ENCODE measurements around the gene ZNF254. TPM values are rescaled to one million over a fixed set of nuclear protein-coding genes. Genes with fewer than 3 reads are reported as not detected.
"Not testable (repeated sequence)": the region's sequence is repeated elsewhere in the genome, so short reads cannot be mapped to it uniquely, and the experiment has no call there.

ZNF254 gene
- total and polyA plus RNA-seq, 7 experiments from 2014 or later = 4.1 to 17.1 (median 14.7) TPM

DNA sequence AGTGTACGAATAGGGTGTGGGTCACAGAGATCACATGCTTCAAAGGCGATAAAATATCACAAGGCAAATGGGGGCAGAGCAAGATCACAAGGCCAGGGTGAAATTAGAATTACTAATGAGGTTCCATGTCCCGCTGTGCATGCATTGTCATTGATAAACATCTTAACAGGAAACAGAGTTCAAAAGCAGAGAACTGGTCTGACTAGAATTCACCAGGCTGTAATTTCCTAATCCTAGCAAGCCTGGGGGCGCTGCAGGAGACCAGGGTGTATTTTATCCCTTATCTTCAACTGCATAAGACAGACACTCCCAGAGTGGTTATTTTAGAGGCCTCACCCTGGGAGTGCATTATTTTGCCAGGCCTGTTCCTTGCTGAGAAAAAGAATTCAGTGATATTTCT lies 11.5 kb upstream of the ZNF254 start:
- POLR2A ChIA-PET; DNase-seq; H3K9me3 ChIP-seq (ENCODE audit: control insufficient read depth in 2 of 3, low read length in 3 of 3); H3K4me3 Mint-ChIP-seq; intact Hi-C loops (cut with micrococcal nuclease); H3K27me3 ChIP-seq (ENCODE audit: control insufficient read depth in 2 of 2, insufficient read depth in 2 of 2, low read length in 2 of 2); H3K4me1 ChIP-seq (ENCODE audit: control insufficient read depth in 2 of 2, insufficient read depth in 2 of 2, low read length in 2 of 2); H3K4me3 ChIP-seq (ENCODE audit: low read length); H3K27ac Mint-ChIP-seq; CTCF ChIA-PET; H3K4me1 Mint-ChIP-seq; H3K27ac ChIP-seq (ENCODE audit: low read depth, low read length); ATAC-seq; H3K27me3 Mint-ChIP-seq: not testable (repeated sequence)
- Mint-ChIP-seq H3K36me3 (peaks cover 9 to 65% (median 58%) of the 10 kb centered on the region in 5 donors), H3K9me3 (peaks cover 0 to 39% (median 5%) of the 10 kb centered on the region in 11 donors)
- peaks cover 0 to 16% (median 0%) of the 10 kb centered on the region in 3 experiments for H3K36me3 ChIP-seq (ENCODE audit: control insufficient read depth in 2 of 3, insufficient read depth in 3 of 3, low read length in 3 of 3)

DNA sequence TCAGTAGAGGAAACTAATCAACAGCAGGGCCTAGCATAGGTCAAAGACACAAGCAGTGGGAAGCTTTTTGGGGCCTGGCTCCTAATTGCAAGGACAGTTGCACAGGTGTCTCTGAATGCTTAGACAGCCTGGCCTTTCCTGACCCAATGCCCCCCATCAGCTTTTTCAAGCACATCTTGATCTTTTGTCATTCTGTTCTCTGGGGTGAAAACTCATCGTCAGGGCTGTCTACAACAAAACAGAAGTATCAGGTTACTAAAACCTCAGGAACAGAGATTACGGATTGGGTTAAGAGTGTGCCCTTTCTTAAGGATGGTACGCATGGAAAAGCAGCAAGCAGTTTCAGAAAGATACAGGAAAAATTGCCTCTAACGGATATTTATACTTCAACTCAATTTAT lies 8.3 kb upstream of the ZNF254 start:
- Histone ChIP-seq H3K4me3 (ENCODE audit: low read length) (no peak overlapping the region), H3K36me3 (ENCODE audit: control insufficient read depth in 2 of 3, insufficient read depth in 3 of 3, low read length in 3 of 3) (peaks cover 0 to 5% (median 0%) of the 10 kb centered on the region in 3 experiments), H3K9me3 (ENCODE audit: control insufficient read depth in 2 of 3, low read length in 3 of 3) (no peaks in the 10 kb centered on the region), H3K4me1 (ENCODE audit: control insufficient read depth in 2 of 2, insufficient read depth in 2 of 2, low read length in 2 of 2) (no peaks in the 10 kb centered on the region), H3K27ac (ENCODE audit: low read depth, low read length) (no peak overlapping the region), H3K27me3 (ENCODE audit: control insufficient read depth in 2 of 2, insufficient read depth in 2 of 2, low read length in 2 of 2) (no peaks in the 10 kb centered on the region)
- Mint-ChIP-seq H3K4me1 (peaks cover 0 to 12% (median 3%) of the 10 kb centered on the region in 7 donors), H3K4me3 (no peak overlapping the region), H3K27me3 (no peaks in the 10 kb centered on the region), H3K27ac (no peak overlapping the region), H3K9me3 (peaks cover 0 to 36% (median 5%) of the 10 kb centered on the region in 11 donors), H3K36me3 (peaks cover 9 to 58% (median 48%) of the 10 kb centered on the region in 5 donors)
- POLR2A ChIA-PET = no interaction called here
- intact Hi-C loops (cut with micrococcal nuclease) = no loop called here
- CTCF ChIA-PET = no interaction called here
- DNase-seq (no peak), ATAC-seq (no peak)

GRCh38 chr19:24081056-24081455 lies 5.9 kb upstream of the ZNF254 start:
- H3K27me3 Mint-ChIP-seq = no peaks in the 10 kb centered on the region
- no peak for ATAC-seq
- peaks cover 0 to 6% (median 3%) of the 10 kb centered on the region in 7 donors for H3K4me1 Mint-ChIP-seq
- H3K27me3 ChIP-seq (ENCODE audit: control insufficient read depth in 2 of 2, insufficient read depth in 2 of 2, low read length in 2 of 2) = no peaks in the 10 kb centered on the region
- no peaks in the 10 kb centered on the region for H3K9me3 ChIP-seq (ENCODE audit: control insufficient read depth in 2 of 3, low read length in 3 of 3)
- intact Hi-C loops (cut with micrococcal nuclease) = no loop called here
- no peak overlapping the region for H3K27ac ChIP-seq (ENCODE audit: low read depth, low read length)
- CTCF ChIA-PET = no interaction called here
- H3K36me3 Mint-ChIP-seq = peaks cover 4 to 38% (median 29%) of the 10 kb centered on the region in 5 donors
- POLR2A ChIA-PET = no interaction called here
- no peak overlapping the region for H3K27ac Mint-ChIP-seq
- no peak overlapping the region for H3K4me3 Mint-ChIP-seq
- no peaks in the 10 kb centered on the region for H3K36me3 ChIP-seq (ENCODE audit: control insufficient read depth in 2 of 3, insufficient read depth in 3 of 3, low read length in 3 of 3)
- no peak overlapping the region for H3K4me3 ChIP-seq (ENCODE audit: low read length)
- no peaks in the 10 kb centered on the region for H3K4me1 ChIP-seq (ENCODE audit: control insufficient read depth in 2 of 2, insufficient read depth in 2 of 2, low read length in 2 of 2)
- no peak for DNase-seq
- H3K9me3 Mint-ChIP-seq = peaks cover 0 to 16% (median 0%) of the 10 kb centered on the region in 11 donors

DNA sequence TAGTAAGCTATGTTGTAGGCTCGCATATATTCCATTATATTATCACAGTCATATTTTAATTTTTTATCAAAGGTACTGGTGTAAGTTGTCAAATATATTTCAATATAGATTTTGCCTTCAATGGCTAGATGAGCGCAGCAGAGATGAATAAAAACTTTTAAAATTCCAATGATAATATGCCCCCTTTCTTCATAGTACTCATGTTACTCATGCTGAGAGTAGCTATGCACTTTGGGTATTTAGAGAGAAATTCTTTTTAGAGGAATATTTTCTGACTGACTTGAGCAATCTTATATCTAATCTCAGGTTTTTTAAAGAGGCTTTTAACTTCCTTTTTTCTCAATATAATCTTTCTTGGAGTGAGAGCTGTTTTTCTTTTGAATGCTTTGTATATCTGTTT lies 11.4 kb downstream of the ZNF254 start:
- Mint-ChIP-seq H3K4me1 (peaks cover 3 to 39% (median 30%) of the 10 kb centered on the region in 7 donors), H3K27ac (no peak overlapping the region), H3K36me3 (peaks cover 15 to 78% (median 73%) of the 10 kb centered on the region in 5 donors), H3K27me3 (no peaks in the 10 kb centered on the region), H3K4me3 (no peak overlapping the region), H3K9me3 (peaks cover 0 to 86% (median 25%) of the 10 kb centered on the region in 11 donors)
- Histone ChIP-seq H3K27ac (ENCODE audit: low read depth, low read length) (no peak overlapping the region), H3K9me3 (ENCODE audit: control insufficient read depth in 2 of 3, low read length in 3 of 3) (peaks cover 0 to 8% (median 0%) of the 10 kb centered on the region in 3 experiments), H3K27me3 (ENCODE audit: control insufficient read depth in 2 of 2, insufficient read depth in 2 of 2, low read length in 2 of 2) (no peaks in the 10 kb centered on the region), H3K4me1 (ENCODE audit: control insufficient read depth in 2 of 2, insufficient read depth in 2 of 2, low read length in 2 of 2) (no peaks in the 10 kb centered on the region), H3K36me3 (ENCODE audit: control insufficient read depth in 2 of 3, insufficient read depth in 3 of 3, low read length in 3 of 3) (peaks cover 0 to 17% (median 0%) of the 10 kb centered on the region in 3 experiments), H3K4me3 (ENCODE audit: low read length) (no peak overlapping the region)
- intact Hi-C loops (cut with micrococcal nuclease) = no loop called here
- DNase-seq (no peak), ATAC-seq (no peak)
- CTCF ChIA-PET = no interaction called here
- POLR2A ChIA-PET = interaction anchor here (0.7 kb wide), 1 partner anchor 62 kb away, joined by 4 read pairs; no protein-coding TSS in a partner anchor

- Histone ChIP-seq H3K4me3 (ENCODE audit: low read length) (no peak overlapping the region), H3K36me3 (ENCODE audit: control insufficient read depth in 2 of 3, insufficient read depth in 3 of 3, low read length in 3 of 3) (peaks cover 0 to 29% (median 0%) of the 10 kb centered on the region in 3 experiments), H3K27me3 (ENCODE audit: control insufficient read depth in 2 of 2, insufficient read depth in 2 of 2, low read length in 2 of 2) (no peaks in the 10 kb centered on the region), H3K27ac (ENCODE audit: low read depth, low read length) (no peak overlapping the region), H3K4me1 (ENCODE audit: control insufficient read depth in 2 of 2, insufficient read depth in 2 of 2, low read length in 2 of 2) (no peaks in the 10 kb centered on the region), H3K9me3 (ENCODE audit: control insufficient read depth in 2 of 3, low read length in 3 of 3) (peaks cover 0 to 8% (median 3%) of the 10 kb centered on the region in 3 experiments)
- Mint-ChIP-seq H3K36me3 (peaks cover 21 to 80% (median 75%) of the 10 kb centered on the region in 5 donors), H3K9me3 (peaks cover 0 to 86% (median 27%) of the 10 kb centered on the region in 11 donors), H3K27me3 (no peaks in the 10 kb centered on the region), H3K4me3 (no peak overlapping the region), H3K27ac (no peak overlapping the region), H3K4me1 (peaks cover 3 to 32% (median 22%) of the 10 kb centered on the region in 7 donors)
- intact Hi-C loops (cut with micrococcal nuclease) = no loop called here
- no peak for ATAC-seq
- ChIA-PET CTCF (no interaction called here), POLR2A (no interaction called here)
- DNase-seq = no peak
Measured at GRCh38 chr19:24099829-24100228, 12.8 kb downstream of the ZNF254 start.

GRCh38 chr19:24100597-24100996 lies 13.6 kb downstream of the ZNF254 start:
- H3K27ac ChIP-seq (ENCODE audit: low read depth, low read length); POLR2A ChIA-PET; H3K4me1 ChIP-seq (ENCODE audit: control insufficient read depth in 2 of 2, insufficient read depth in 2 of 2, low read length in 2 of 2); H3K4me3 Mint-ChIP-seq; ATAC-seq; H3K4me3 ChIP-seq (ENCODE audit: low read length); H3K27me3 ChIP-seq (ENCODE audit: control insufficient read depth in 2 of 2, insufficient read depth in 2 of 2, low read length in 2 of 2); intact Hi-C loops (cut with micrococcal nuclease); DNase-seq; CTCF ChIA-PET; H3K27me3 Mint-ChIP-seq; H3K27ac Mint-ChIP-seq; H3K9me3 ChIP-seq (ENCODE audit: control insufficient read depth in 2 of 3, low read length in 3 of 3): not testable (repeated sequence)
- Mint-ChIP-seq H3K4me1 (peaks cover 0 to 24% (median 15%) of the 10 kb centered on the region in 7 donors), H3K36me3 (peaks cover 21 to 80% (median 75%) of the 10 kb centered on the region in 5 donors), H3K9me3 (peaks cover 0 to 86% (median 27%) of the 10 kb centered on the region in 11 donors)
- peaks cover 0 to 36% (median 0%) of the 10 kb centered on the region in 3 experiments for H3K36me3 ChIP-seq (ENCODE audit: control insufficient read depth in 2 of 3, insufficient read depth in 3 of 3, low read length in 3 of 3)

DNA sequence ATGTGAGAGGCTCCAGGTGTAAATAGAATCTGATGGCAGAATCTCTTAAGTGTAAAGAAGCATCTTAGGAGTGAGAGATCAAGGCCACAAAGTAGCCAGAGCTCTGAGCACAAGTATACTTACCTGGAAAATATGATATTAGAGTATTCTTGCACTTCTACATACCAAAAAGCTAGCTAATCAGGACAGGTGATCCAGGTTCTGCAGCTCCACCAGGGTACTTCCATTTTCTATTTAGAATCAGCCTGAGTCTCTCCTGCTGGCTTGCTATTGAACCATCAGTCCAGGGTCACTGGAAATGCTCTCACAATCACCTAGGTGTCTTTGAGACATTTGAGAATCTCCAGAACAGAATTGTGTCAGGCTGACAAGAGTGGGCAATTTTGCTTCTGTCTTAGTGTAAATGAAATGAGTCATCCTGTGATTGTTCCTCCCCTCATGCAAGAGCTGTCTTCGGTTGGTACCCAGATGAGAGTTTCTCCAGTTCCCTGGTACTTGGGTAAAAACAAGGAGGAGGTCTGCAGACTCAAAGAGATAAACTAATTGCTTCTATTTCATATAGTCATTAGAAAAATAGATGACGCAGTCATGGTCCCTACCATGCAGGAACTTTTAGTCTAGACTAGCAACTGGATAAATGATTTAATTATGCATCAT lies 14.6 kb downstream of the ZNF254 start:
- H3K27me3 ChIP-seq (ENCODE audit: control insufficient read depth in 2 of 2, insufficient read depth in 2 of 2, low read length in 2 of 2) = no peaks in the 10 kb centered on the region
- ChIA-PET POLR2A (no interaction called here), CTCF (no interaction called here)
- Mint-ChIP-seq H3K4me1 (peaks cover 0 to 19% (median 11%) of the 10 kb centered on the region in 7 donors), H3K4me3 (no peak overlapping the region), H3K9me3 (peaks cover 0 to 86% (median 27%) of the 10 kb centered on the region in 11 donors), H3K36me3 (peaks cover 23 to 82% (median 79%) of the 10 kb centered on the region in 5 donors), H3K27ac (no peak overlapping the region), H3K27me3 (no peaks in the 10 kb centered on the region)
- H3K27ac ChIP-seq (ENCODE audit: low read depth, low read length) = no peak overlapping the region
- peaks cover 0 to 8% (median 3%) of the 10 kb centered on the region in 3 experiments for H3K9me3 ChIP-seq (ENCODE audit: control insufficient read depth in 2 of 3, low read length in 3 of 3)
- H3K4me1 ChIP-seq (ENCODE audit: control insufficient read depth in 2 of 2, insufficient read depth in 2 of 2, low read length in 2 of 2) = no peaks in the 10 kb centered on the region
- ATAC-seq (no peak), DNase-seq (no peak)
- H3K36me3 ChIP-seq (ENCODE audit: control insufficient read depth in 2 of 3, insufficient read depth in 3 of 3, low read length in 3 of 3) = peaks cover 0 to 45% (median 0%) of the 10 kb centered on the region in 3 experiments
- H3K4me3 ChIP-seq (ENCODE audit: low read length) = no peak overlapping the region
- intact Hi-C loops (cut with micrococcal nuclease) = no loop called here

Measured in naive thymus-derived CD4-positive, alpha-beta T cell (primary cell).